GM10248 (cell line): ENCODE results near the gene SETD1A.

Source experiments
- CTCF ChIA-PET: fragments of 300-600 bp; sonication (Branson Sonifier 250); formaldehyde crosslinking; extraction: SDS; loops from one replicate; lab custom pipeline; 2021; ENCODE audit warnings: antibody characterized with exemption; lab: Yijun Ruan, JAX
- POLR2A ChIA-PET: fragments of 350-650 bp; sonication (Branson Sonifier 250); formaldehyde crosslinking; extraction: SDS; loops from one replicate; lab custom pipeline; 2020; ENCODE audit warnings: antibody characterized with exemption; lab: Yijun Ruan, JAX
- DNase-seq: peaks from one replicate; pipeline ENCODE4 v3.0.0; 2012; ENCODE audit errors: extremely low spot score
- TF ChIP-seq, protein P1 (sequence below): IDR thresholded peaks from 2 replicates; pipeline ENCODE4 v1.5.1; 2012; ENCODE audit warnings: mild to moderate bottlenecking, low read depth; ENCODE audit errors: extremely low read depth, missing control alignments, control extremely low read depth

The SETD1A gene

DNA sequence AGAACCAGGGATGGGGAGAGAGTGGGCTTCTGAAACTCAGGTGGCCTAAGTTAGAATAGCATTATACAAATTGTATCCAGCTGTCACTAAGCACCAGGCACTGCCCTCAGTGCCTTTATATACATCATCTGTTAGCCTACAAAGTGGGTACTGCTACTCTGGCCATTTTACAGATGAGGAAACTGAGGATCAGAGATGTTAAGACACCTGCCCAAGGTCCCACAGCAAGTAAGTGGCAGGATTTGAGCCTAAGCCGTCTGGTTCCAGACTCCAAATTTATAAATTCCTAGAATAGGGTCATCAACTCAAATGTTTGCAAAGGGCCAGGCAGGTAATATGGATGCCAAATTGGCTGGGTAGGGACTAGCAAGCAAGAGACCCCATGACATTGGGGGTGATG, 6.4 kb upstream of the SETD1A start:
- TF ChIP-seq, protein P1, sequence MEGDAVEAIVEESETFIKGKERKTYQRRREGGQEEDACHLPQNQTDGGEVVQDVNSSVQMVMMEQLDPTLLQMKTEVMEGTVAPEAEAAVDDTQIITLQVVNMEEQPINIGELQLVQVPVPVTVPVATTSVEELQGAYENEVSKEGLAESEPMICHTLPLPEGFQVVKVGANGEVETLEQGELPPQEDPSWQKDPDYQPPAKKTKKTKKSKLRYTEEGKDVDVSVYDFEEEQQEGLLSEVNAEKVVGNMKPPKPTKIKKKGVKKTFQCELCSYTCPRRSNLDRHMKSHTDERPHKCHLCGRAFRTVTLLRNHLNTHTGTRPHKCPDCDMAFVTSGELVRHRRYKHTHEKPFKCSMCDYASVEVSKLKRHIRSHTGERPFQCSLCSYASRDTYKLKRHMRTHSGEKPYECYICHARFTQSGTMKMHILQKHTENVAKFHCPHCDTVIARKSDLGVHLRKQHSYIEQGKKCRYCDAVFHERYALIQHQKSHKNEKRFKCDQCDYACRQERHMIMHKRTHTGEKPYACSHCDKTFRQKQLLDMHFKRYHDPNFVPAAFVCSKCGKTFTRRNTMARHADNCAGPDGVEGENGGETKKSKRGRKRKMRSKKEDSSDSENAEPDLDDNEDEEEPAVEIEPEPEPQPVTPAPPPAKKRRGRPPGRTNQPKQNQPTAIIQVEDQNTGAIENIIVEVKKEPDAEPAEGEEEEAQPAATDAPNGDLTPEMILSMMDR: no peak
- ChIA-PET CTCF (interaction anchor here (1.7 to 15.1 kb wide), 3 partner anchors 12 to 76 kb away, joined by 4 to 173 read pairs (median 5); no protein-coding TSS in a partner anchor), POLR2A (interaction anchor here (0.7 to 1.6 kb wide), 3 partner anchors 61 to 229 kb away, joined by 3 to 4 read pairs (median 3); no protein-coding TSS in a partner anchor)
- no peak for DNase-seq

DNA sequence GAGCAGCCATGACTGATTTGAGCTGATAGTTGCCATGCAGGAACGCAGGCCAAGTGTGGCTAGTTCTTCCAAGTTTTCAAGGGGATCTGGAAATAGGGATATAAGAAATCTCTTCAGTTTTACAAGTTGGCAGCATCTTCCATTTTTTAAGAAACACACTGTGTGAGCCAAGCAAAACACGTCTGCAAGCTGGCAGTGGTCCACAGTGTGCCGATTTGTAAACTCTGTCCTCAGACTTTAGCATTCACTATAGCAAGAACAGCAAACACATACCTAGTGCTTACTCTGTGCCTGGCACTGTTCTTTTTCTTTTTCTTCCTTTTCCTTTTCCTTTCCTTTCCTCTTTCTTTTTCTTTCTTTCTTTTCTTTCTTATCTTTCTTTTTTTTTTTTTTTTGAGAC, 5.8 kb upstream of the SETD1A start:
- TF ChIP-seq, protein P1: no peak
- DNase-seq: no peak
- ChIA-PET CTCF (interaction anchor here (1.7 to 15.1 kb wide), 2 partner anchors 13 to 77 kb away, joined by 4 to 173 read pairs; no protein-coding TSS in a partner anchor), POLR2A (interaction anchor here (0.7 to 1.2 kb wide), 2 partner anchors 61 to 83 kb away, joined by 3 to 4 read pairs; no protein-coding TSS in a partner anchor)

DNA sequence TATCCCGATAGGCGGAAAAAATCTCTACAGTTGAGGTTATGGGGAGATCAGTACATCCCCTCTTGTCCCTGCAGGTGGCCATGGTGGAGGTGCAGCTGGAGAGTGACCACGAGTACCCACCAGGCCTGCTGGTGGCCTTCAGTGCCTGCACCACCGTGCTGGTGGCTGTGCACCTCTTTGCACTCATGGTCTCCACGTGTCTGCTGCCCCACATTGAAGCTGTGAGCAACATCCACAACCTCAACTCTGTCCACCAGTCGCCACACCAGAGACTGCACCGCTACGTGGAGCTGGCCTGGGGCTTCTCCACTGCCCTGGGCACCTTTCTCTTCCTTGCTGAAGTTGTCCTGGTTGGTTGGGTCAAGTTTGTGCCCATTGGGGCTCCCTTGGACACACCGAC, 4.4 kb upstream of the SETD1A start:
- TF ChIP-seq, protein P1: no peak
- ChIA-PET POLR2A (no interaction called here), CTCF (interaction anchor here (1.0 to 15.1 kb wide), 10 partner anchors 11 to 291 kb away, joined by 3 to 173 read pairs (median 4); partner anchors contain the start of gene HSD3B7)
- DNase-seq: no peak

DNA sequence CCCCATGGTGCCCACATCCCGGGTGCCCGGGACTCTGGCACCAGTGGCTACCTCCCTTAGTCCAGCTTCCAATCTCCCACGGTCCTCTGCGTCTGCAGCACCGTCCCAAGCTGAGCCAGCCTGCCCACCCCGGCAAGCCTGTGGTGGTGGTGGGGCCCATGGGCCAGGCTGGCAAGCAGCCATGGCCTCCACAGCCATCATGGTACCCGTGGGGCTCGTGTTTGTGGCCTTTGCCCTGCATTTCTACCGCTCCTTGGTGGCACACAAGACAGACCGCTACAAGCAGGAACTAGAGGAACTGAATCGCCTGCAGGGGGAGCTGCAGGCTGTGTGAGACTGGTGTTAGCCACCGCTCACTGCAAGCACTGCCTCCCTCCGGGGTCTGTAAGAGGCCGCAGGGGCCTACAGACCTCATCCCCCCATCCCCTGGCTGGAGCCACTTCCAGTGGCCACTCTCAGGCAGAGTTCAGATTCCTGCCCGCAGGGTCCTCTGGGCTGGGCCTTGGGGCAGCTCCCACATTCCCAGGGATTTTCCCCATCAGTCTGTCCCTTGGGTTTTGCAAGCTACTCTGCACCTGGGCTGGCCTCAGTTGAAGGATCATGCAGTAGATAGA, 3.9 kb upstream of the SETD1A start:
- DNase-seq: peak; percentile 54
- ChIA-PET CTCF (interaction anchor here (0.8 to 15.1 kb wide), 20 partner anchors 11 to 915 kb away, joined by 3 to 173 read pairs (median 4); partner anchors contain the start of genes ARMC5, HSD3B7, KAT8 and VKORC1), POLR2A (interaction anchor here (0.6 to 1.4 kb wide), 2 partner anchors 37 to 226 kb away, joined by 3 to 4 read pairs; partner anchors contain the start of gene FUS)
- TF ChIP-seq, protein P1: peak; percentile 77

DNA sequence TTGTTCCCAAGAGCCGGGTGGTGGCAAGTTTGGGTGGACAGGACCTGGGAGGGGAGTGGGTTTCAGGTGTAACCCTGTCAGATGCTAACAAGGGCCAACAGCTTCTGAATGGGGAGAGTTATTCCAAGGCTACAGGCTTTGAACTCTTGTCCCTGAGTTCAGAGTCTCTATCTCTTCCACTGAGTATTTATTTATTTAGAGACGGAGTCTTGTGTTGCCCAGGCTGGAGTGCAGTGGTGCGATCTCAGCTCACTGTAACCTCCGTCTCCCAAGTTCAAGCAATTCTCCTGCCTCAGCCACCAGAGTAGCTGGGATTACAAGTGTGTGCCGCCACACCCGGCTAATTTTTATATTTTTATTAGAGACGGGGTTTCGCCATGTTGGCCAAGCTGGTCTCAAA, 2.6 kb upstream of the SETD1A start:
- TF ChIP-seq, protein P1: no peak
- POLR2A ChIA-PET: interaction anchor here (1.4 kb wide), 1 partner anchor 225 kb away, joined by 4 read pairs; the partner anchor contains the start of gene FUS
- CTCF ChIA-PET: interaction anchor here (1.4 to 15.1 kb wide), 10 partner anchors 9 to 913 kb away, joined by 3 to 173 read pairs (median 7); partner anchors contain the start of genes HSD3B7 and VKORC1
- no peak for DNase-seq

DNA sequence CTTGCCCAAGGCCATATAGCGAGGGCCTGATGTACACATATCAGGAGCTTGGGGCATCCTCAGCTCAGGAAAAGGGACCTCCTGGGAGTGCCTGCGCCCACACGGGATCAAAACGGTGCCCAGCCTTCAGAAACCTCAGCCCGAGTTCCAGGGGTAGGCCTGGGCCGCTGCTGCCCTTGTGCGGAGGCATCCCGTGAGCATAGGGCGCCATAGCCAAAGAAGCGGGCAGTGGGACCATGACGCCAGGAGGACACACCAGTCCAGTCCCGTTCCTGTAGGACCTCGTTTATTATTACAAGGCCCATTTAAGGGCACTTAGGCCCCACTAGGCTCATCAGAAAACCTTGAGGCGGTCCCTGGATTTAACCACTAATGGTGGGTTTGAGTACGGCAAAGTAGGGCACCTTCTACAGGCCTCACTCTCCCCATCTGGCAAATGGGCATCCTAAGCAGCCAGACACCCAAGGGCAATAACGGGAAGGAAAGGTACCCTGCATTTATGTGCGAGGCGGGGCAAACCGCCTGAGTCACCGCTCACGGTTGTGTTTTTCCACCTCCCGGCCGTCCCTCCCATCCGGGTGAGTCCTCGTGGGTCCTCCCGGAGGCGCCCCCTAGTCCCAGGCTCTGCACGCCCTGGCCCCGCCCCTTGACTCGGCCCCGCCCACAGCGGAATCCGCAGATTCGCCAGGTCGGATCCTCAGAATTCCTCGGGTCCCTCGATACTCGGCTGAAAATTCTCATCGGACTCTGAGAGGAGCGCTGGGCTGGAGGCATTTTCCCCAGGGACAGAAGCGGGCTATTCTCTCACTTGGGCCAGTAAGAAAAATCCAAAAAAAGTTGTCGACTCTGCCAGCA, 726 bp upstream of the SETD1A start:
- peak; percentile 87 for DNase-seq
- POLR2A ChIA-PET: no interaction called here

More for the DNA sequence above, 726 bp upstream of the SETD1A start:
- CTCF ChIA-PET: interaction anchor here (1.6 to 15.1 kb wide), 2 partner anchors 18 to 143 kb away, joined by 5 to 173 read pairs; no protein-coding TSS in a partner anchor
- TF ChIP-seq, protein P1: peak; percentile 38
